IPS DF 19.7 (cell line): ENCODE data around the gene ATP8B2.
"Not testable (repeated sequence)": the region's sequence is repeated elsewhere in the genome, so short reads cannot be mapped to it uniquely, and the experiment has no call there.

Experiments
- DNase-seq: peaks from one replicate; pipeline ENCODE4 v3.0.0-alpha.2; 2013; ENCODE audit warnings: low read depth, low spot score

The ATP8B2 gene

GRCh38 chr1:154344977-154345837 is 19.9 kb downstream of the ATP8B2 start:
- no peak for DNase-seq

- no peak for DNase-seq
These were observed 21.1 kb downstream of the ATP8B2 start for GRCh38 chr1:154346276-154346917.

GRCh38 chr1:154347961-154348360 is 22.6 kb downstream of the ATP8B2 start:
- DNase-seq: no peak

- no peak for DNase-seq
These were observed 23.2 kb downstream of the ATP8B2 start for GRCh38 chr1:154348429-154349076.

- DNase-seq: no peak
These were observed 23.8 kb downstream of the ATP8B2 start for GRCh38 chr1:154349121-154349520.

GRCh38 chr1:154350383-154350782 is 25.1 kb downstream of the ATP8B2 start:
- DNase-seq: no peak

GRCh38 chr1:154351363-154352068 is 26.2 kb downstream of the ATP8B2 start:
- DNase-seq: no peak

- no peak for DNase-seq
These were observed 26.9 kb downstream of the ATP8B2 start for GRCh38 chr1:154352245-154352580.

- no peak for DNase-seq
These were observed 27.5 kb downstream of the ATP8B2 start for GRCh38 chr1:154352581-154353459.

GRCh38 chr1:154353460-154353904 is 28.2 kb downstream of the ATP8B2 start:
- no peak for DNase-seq

- DNase-seq: no peak
These were observed 28.6 kb downstream of the ATP8B2 start for GRCh38 chr1:154353966-154354365.

GRCh38 chr1:154358519-154358918 is 33.2 kb downstream of the ATP8B2 start:
- DNase-seq: no peak

GRCh38 chr1:154360288-154360687 is 35.0 kb downstream of the ATP8B2 start:
- no peak for DNase-seq

- not testable (repeated sequence) for DNase-seq
These were observed 35.6 kb downstream of the ATP8B2 start for GRCh38 chr1:154360881-154361280.

- no peak for DNase-seq
These were observed 36.0 kb downstream of the ATP8B2 start for GRCh38 chr1:154361357-154361756.

- no peak for DNase-seq
These were observed 46.1 kb downstream of the ATP8B2 start for GRCh38 chr1:154371436-154371835.

GRCh38 chr1:154373777-154374357 is 48.5 kb downstream of the ATP8B2 start:
- not testable (repeated sequence) for DNase-seq

GRCh38 chr1:154379301-154379700 is 54.0 kb downstream of the ATP8B2 start:
- no peak for DNase-seq

GRCh38 chr1:154384650-154385489 is 59.5 kb downstream of the ATP8B2 start:
- DNase-seq: no peak
